ENCODE measurements around the gene CTIF. TPM values are rescaled to one million over a fixed set of nuclear protein-coding genes. Genes with fewer than 3 reads are reported as not detected.

The CTIF gene
- polyA plus RNA-seq, 1 of the 3 experiments (the other 2 are of a cell fraction), result 47.2 TPM

DNA sequence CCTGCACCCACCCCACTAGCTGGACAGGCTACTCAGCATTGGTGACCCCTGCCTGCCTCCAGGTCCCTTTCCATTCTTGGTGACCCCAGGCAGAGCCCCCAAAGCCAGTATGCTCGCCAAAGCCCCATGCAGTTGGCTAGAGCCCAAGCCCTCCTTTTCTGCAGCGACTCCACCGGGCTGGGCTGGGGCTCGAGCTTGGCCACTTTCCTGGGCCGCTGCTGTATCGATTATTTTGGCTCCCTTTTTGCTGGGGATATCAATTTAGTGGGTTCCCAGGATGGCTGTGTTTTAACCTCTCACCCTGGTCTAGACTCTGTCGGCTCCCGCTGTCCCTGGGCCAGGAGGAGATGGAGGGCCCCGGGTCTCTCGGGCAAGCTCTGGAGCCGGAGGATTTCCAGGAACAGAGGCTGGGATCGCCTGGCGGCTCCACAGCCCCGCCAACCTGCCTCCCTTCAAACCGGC is 335.9 kb downstream of the CTIF start:
- peaks cover 4 to 13% of the 10 kb centered on the region in 2 experiments; a peak in 3 of 4 replicates for H3K4me1 ChIP-seq (ENCODE audit: control insufficient read depth in 1 of 2, insufficient read depth in 2 of 2, low read depth in 1 of 2, low read length in 1 of 2)
- no peak overlapping the region for H3K4me2 ChIP-seq
- H3K36me3 ChIP-seq (replicated peaks in 1 of 2; ENCODE audit: control insufficient read depth in 1 of 2, insufficient read depth in 2 of 2, low read length in 1 of 2), result no peaks in the 10 kb centered on the region
- H3K27ac ChIP-seq (ENCODE audit: low read depth in 2 of 2, low read length in 1 of 2), result no peak overlapping the region
- no peaks in the 10 kb centered on the region for H3K79me2 ChIP-seq (ENCODE audit: insufficient read depth)
- POLR2A ChIA-PET, result no interaction called here
- H3K9me2 ChIP-seq, result no peaks in the 10 kb centered on the region
- CTCF ChIA-PET, result interaction anchor here (1.1 kb wide), 1 partner anchor 364 kb away, joined by 4 read pairs; no protein-coding TSS in a partner anchor
- no peaks in the 10 kb centered on the region for H3K9me3 ChIP-seq
- H3F3A ChIP-seq (replicated peaks; ENCODE audit: insufficient read depth), result peaks cover 6% of the 10 kb centered on the region
- no peaks in the 10 kb centered on the region for H4K20me1 ChIP-seq (ENCODE audit: insufficient read depth)
- H3K4me3 ChIP-seq (ENCODE audit: low read depth in 2 of 2, low read length in 1 of 2), result no peak overlapping the region
- H3K27me3 ChIP-seq (ENCODE audit: insufficient read depth), result no peaks in the 10 kb centered on the region
- TF ChIP-seq CHD2 (IDR thresholded peaks at IDR 0.05; ENCODE audit: low read length, partially characterized antibody), result no peak
- TF ChIP-seq, protein P1, sequence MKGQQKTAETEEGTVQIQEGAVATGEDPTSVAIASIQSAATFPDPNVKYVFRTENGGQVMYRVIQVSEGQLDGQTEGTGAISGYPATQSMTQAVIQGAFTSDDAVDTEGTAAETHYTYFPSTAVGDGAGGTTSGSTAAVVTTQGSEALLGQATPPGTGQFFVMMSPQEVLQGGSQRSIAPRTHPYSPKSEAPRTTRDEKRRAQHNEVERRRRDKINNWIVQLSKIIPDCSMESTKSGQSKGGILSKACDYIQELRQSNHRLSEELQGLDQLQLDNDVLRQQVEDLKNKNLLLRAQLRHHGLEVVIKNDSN (IDR thresholded peaks at IDR 0.05; ENCODE audit: borderline replicate concordance, low read depth), result no peak
- TF ChIP-seq RFX5 (IDR thresholded peaks at IDR 0.05; ENCODE audit: low read length), result no peak
- TF ChIP-seq EP300 (IDR thresholded peaks at IDR 0.05; ENCODE audit: borderline replicate concordance in 1 of 2, low read depth in 1 of 2, low read length in 1 of 2), result no peak
- no peak for TF ChIP-seq JUND (IDR thresholded peaks at IDR 0.05)
- no peak for TF ChIP-seq TCF12 (IDR thresholded peaks at IDR 0.05)
- no peak overlapping the region for H3K9ac ChIP-seq
- H2AFZ ChIP-seq (ENCODE audit: low read depth), result no peak overlapping the region
- no peak for DNase-seq
- 93% methylated on average over 14 of the region's 15 CpGs for WGBS (ENCODE audit: low lambda C conversion rate)

GRCh38 chr18:48875314-48875941 is 336.6 kb downstream of the CTIF start:
- no peaks in the 10 kb centered on the region for H3K36me3 ChIP-seq (replicated peaks in 1 of 2; ENCODE audit: control insufficient read depth in 1 of 2, insufficient read depth in 2 of 2, low read length in 1 of 2)
- H3K27me3 ChIP-seq (ENCODE audit: insufficient read depth), result no peaks in the 10 kb centered on the region
- no peak overlapping the region for H3K27ac ChIP-seq (ENCODE audit: low read depth in 2 of 2, low read length in 1 of 2)
- TF ChIP-seq, protein P2, sequence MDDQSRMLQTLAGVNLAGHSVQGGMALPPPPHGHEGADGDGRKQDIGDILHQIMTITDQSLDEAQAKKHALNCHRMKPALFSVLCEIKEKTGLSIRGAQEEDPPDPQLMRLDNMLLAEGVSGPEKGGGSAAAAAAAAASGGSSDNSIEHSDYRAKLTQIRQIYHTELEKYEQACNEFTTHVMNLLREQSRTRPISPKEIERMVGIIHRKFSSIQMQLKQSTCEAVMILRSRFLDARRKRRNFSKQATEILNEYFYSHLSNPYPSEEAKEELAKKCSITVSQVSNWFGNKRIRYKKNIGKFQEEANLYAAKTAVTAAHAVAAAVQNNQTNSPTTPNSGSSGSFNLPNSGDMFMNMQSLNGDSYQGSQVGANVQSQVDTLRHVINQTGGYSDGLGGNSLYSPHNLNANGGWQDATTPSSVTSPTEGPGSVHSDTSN (IDR thresholded peaks at IDR 0.05), result no peak
- TF ChIP-seq, protein P1 (IDR thresholded peaks at IDR 0.05; ENCODE audit: borderline replicate concordance, low read depth), result no peak
- TF ChIP-seq RAD21 (IDR thresholded peaks at IDR 0.05; ENCODE audit: low read length), result no peak
- TF ChIP-seq SIN3A (IDR thresholded peaks at IDR 0.05; ENCODE audit: borderline replicate concordance, low read depth, low read length), result no peak
- no peak for TF ChIP-seq MXI1 (IDR thresholded peaks at IDR 0.05; ENCODE audit: low read depth, low read length)
- TF ChIP-seq FOSL2 (IDR thresholded peaks at IDR 0.05; ENCODE audit: borderline replicate concordance, low read depth), result no peak
- no peak for TF ChIP-seq NRF1 (IDR thresholded peaks at IDR 0.05; ENCODE audit: low read depth, low read length)
- TF ChIP-seq FOXM1 (IDR thresholded peaks at IDR 0.05; ENCODE audit: low read depth), result no peak
- no peak for TF ChIP-seq JUND (IDR thresholded peaks at IDR 0.05)
- TF ChIP-seq MEF2A (IDR thresholded peaks at IDR 0.05; ENCODE audit: borderline replicate concordance, low read depth), result no peak
- TF ChIP-seq RCOR1 (IDR thresholded peaks at IDR 0.05; ENCODE audit: low read length), result no peak
- no peak for TF ChIP-seq GATA2 (CRISPR knock-in tag; IDR thresholded peaks at IDR 0.05)
- no peak for TF ChIP-seq IRF3 (IDR thresholded peaks at IDR 0.05; ENCODE audit: low read depth, low read length)
- no peak for TF ChIP-seq EZH2phosphoT487 (IDR thresholded peaks at IDR 0.05; ENCODE audit: borderline replicate concordance, low read depth)
- TF ChIP-seq, protein P3, sequence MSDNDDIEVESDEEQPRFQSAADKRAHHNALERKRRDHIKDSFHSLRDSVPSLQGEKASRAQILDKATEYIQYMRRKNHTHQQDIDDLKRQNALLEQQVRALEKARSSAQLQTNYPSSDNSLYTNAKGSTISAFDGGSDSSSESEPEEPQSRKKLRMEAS (IDR thresholded peaks at IDR 0.05; ENCODE audit: low read depth), result no peak
- TF ChIP-seq TEAD4 (IDR thresholded peaks at IDR 0.05; ENCODE audit: borderline replicate concordance, insufficient read depth), result no peak
- no peak overlapping the region for H3K9ac ChIP-seq
- no peak overlapping the region for H2AFZ ChIP-seq (ENCODE audit: low read depth)
- no peak overlapping the region for H3K4me2 ChIP-seq
- ChIA-PET POLR2A (no interaction called here), CTCF (interaction anchor here (1.2 to 1.3 kb wide), 4 partner anchors 16 to 201 kb away, joined by 3 to 5 read pairs (median 4); no protein-coding TSS in a partner anchor)
- H3K79me2 ChIP-seq (ENCODE audit: insufficient read depth), result no peaks in the 10 kb centered on the region
- no peak overlapping the region for H3K4me3 ChIP-seq (ENCODE audit: low read depth in 2 of 2, low read length in 1 of 2)
- no peaks in the 10 kb centered on the region for H3K9me3 ChIP-seq
- DNase-seq, result no peak
- no peaks in the 10 kb centered on the region for H4K20me1 ChIP-seq (ENCODE audit: insufficient read depth)
- no peaks in the 10 kb centered on the region for H3K9me2 ChIP-seq
- WGBS (ENCODE audit: low lambda C conversion rate), result 94% methylated on average over 10 of the region's 18 CpGs
- peaks cover 4 to 13% of the 10 kb centered on the region in 2 experiments; a peak in 3 of 4 replicates for H3K4me1 ChIP-seq (ENCODE audit: control insufficient read depth in 1 of 2, insufficient read depth in 2 of 2, low read depth in 1 of 2, low read length in 1 of 2)
- peaks cover 6% of the 10 kb centered on the region for H3F3A ChIP-seq (replicated peaks; ENCODE audit: insufficient read depth)

All from SK-N-SH (cell line).